HEK293 (cell line): ENCODE data around the gene RCAN2.

ENCODE experiments used
- CTCF ChIA-PET: fragments of 350-600 bp; formaldehyde crosslinking; extraction: SDS; loops from one replicate; lab custom pipeline; 2021; ENCODE audit warnings: antibody characterized with exemption; lab: Yijun Ruan, JAX
- POLR2A ChIA-PET: fragments of 300-600 bp; formaldehyde crosslinking; extraction: SDS; loops from one replicate; lab custom pipeline; 2020; ENCODE audit warnings: antibody characterized with exemption, inconsistent platforms; lab: Yijun Ruan, JAX
- H3K27ac ChIP-seq: fragments of 200-500 bp; sonication (Bioruptor generic); 2 replicates; pipeline ENCODE4 v1.5.1; 2014; ENCODE audit warnings: low read depth, low read length, control low read depth, inconsistent platforms; ENCODE audit errors: extremely low read depth
- H3K36me3 ChIP-seq, 2 experiments: fragments of 200-500 bp in 1 of 2; sonication (Bioruptor generic) in 1 of 2; 1 replicate in 1 of 2; 2 replicates in 1 of 2; pipeline ENCODE4 v1.5.1; 2014 to 2017; ENCODE audit warnings: inconsistent platforms in 2 of 2, low read length in 2 of 2; ENCODE audit not compliant: control insufficient read depth in 2 of 2, insufficient read depth in 1 of 2
- H3K4me1 ChIP-seq: fragments of 200-500 bp; sonication (Bioruptor generic); 2 replicates; pipeline ENCODE4 v1.5.1; 2014; ENCODE audit warnings: mild to moderate bottlenecking, low read length, inconsistent platforms; ENCODE audit not compliant: control insufficient read depth, insufficient read depth
- H3K4me3 ChIP-seq: 2 replicates; pipeline ENCODE4 v1.5.1; 2011; ENCODE audit warnings: low read depth, mild to moderate bottlenecking, control low read depth, low read length, moderate library complexity
- H3K9me3 ChIP-seq: fragments of 200-500 bp; sonication (Bioruptor generic); 2 replicates; pipeline ENCODE4 v1.5.1; 2014; ENCODE audit warnings: low read depth, low read length, inconsistent platforms; ENCODE audit not compliant: control insufficient read depth, insufficient read depth
- GLIS1 ChIP-seq: fragments of 450-650 bp; formaldehyde crosslinking; IDR thresholded peaks from 2 replicates; pipeline ENCODE4 v1.5.1; 2016; ENCODE audit warnings: missing biosample characterization, missing genetic modification characterization
- KLF10 ChIP-seq: fragments of 450-650 bp; IDR thresholded peaks from 2 replicates; pipeline ENCODE4 v1.5.1; 2018; ENCODE audit warnings: missing biosample characterization, mild to moderate bottlenecking, missing genetic modification characterization
- MZF1 ChIP-seq: fragments of 450-650 bp; formaldehyde crosslinking; IDR thresholded peaks from 2 replicates; pipeline ENCODE4 v1.5.1; 2017; ENCODE audit warnings: missing biosample characterization, missing genetic modification characterization, borderline replicate concordance
- SP3 ChIP-seq: fragments of 450-650 bp; formaldehyde crosslinking; IDR thresholded peaks from 2 replicates; pipeline ENCODE4 v1.5.1; 2016; ENCODE audit warnings: missing biosample characterization, missing genetic modification characterization
- ZFP41 ChIP-seq: fragments of 450-650 bp; formaldehyde crosslinking; IDR thresholded peaks from 2 replicates; pipeline ENCODE4 v1.5.1; 2016; ENCODE audit warnings: missing biosample characterization, missing genetic modification characterization, borderline replicate concordance
- ZNF157 ChIP-seq: fragments of 450-650 bp; formaldehyde crosslinking; IDR thresholded peaks from 2 replicates; pipeline ENCODE4 v1.5.1; 2016; ENCODE audit warnings: missing biosample characterization, missing genetic modification characterization
- ZNF184 ChIP-seq: fragments of 450-650 bp; IDR thresholded peaks from 2 replicates; pipeline ENCODE4 v1.5.1; 2018; ENCODE audit warnings: missing biosample characterization, mild to moderate bottlenecking, missing genetic modification characterization
- ZNF274 ChIP-seq, 2 experiments: fragments of 200-500 bp in 1 of 2; fragments of 450-650 bp in 1 of 2; sonication (Bioruptor generic) in 1 of 2; formaldehyde crosslinking in 1 of 2; IDR thresholded peaks; 2 replicates each; pipeline versions ENCODE4 v1.5.1 to v1.6.1; 2014 to 2016; ENCODE audit warnings: borderline replicate concordance in 1 of 2, inconsistent platforms in 1 of 2, low read length in 1 of 2, missing biosample characterization in 1 of 2, missing genetic modification characterization in 1 of 2
- ZNF341 ChIP-seq: fragments of 450-650 bp; formaldehyde crosslinking; IDR thresholded peaks from 2 replicates; pipeline ENCODE4; 2016; ENCODE audit warnings: low read depth, missing biosample characterization, missing genetic modification characterization
- ZNF350 ChIP-seq: fragments of 450-650 bp; formaldehyde crosslinking; IDR thresholded peaks from 2 replicates; pipeline ENCODE4 v1.5.0; 2017; ENCODE audit warnings: missing biosample characterization, mild to moderate bottlenecking, missing genetic modification characterization
- ZNF776 ChIP-seq: fragments of 450-650 bp; formaldehyde crosslinking; IDR thresholded peaks from 2 replicates; pipeline ENCODE4 v1.5.0; 2017; ENCODE audit warnings: missing biosample characterization, missing genetic modification characterization, borderline replicate concordance
- TF ChIP-seq, protein P1 (sequence below): fragments of 450-650 bp; formaldehyde crosslinking; IDR thresholded peaks from 2 replicates; pipeline ENCODE4 v1.5.1; 2016; ENCODE audit warnings: missing biosample characterization, missing genetic modification characterization
- TF ChIP-seq, protein P2 (sequence below): fragments of 450-650 bp; IDR thresholded peaks from 2 replicates; pipeline ENCODE4 v1.5.1; 2018; ENCODE audit warnings: missing biosample characterization, mild to moderate bottlenecking, missing genetic modification characterization
- TF ChIP-seq, protein P3 (sequence below): fragments of 450-650 bp; formaldehyde crosslinking; IDR thresholded peaks from 2 replicates; pipeline ENCODE4 v1.5.1; 2016; ENCODE audit warnings: missing biosample characterization, missing genetic modification characterization

The RCAN2 gene

DNA sequence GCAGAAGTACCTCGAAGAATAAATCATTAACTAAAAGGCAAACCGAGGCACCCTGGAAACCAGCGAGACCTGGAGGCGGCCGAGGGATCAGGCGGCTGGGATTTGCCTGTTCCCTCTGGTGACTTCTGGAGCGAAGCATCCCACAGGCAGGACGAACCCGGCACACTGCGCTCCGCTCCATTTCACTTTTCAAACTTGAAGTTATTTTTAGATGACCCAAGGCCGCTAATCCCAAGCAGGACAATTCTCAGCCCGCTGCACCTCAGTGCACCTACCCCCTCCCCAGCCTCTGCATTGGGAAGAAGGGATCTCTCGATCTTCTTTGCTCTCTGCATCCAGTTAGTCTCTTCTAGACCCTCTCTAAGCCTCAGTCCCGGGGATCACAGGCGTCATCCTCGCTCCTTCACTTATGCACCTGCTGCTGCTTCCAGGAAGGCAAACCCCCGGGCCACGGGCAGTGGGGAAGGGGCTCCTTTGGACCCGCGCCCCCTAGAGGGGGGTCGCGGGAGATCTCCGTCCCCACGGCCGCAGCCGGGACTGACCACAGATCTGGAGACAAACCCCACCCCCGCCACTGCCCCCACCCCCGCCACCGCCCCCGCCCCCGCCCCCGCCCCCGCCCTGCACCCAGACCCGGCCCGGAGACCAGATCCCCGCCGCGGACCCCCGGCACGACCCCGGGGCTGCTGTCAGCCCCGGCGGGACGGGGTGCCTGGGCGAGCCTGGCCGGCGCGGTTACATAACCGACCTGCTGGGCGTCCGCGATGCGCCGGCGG, 636 bp downstream of the RCAN2 start (continued):
- TF ChIP-seq ZFP41, result no peak

DNA sequence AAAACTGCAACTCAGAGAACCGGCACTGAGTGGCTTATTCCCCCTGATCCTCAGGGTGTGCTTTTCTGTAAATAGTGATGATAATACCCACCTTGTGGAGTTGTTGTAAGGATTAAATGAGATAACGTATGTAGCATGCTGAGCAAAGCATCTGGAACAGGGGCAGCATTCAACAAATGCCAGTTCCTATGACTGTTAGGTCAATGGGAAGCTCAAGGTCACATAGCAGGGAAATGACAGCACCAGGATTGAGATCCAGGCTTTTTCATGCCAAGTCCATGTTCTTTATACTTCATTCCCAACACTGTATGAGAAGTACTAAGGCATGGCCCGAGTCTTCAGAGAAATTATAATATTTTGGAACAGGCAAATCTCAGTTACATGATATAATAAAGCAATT, 5.1 kb downstream of the RCAN2 start:
- ChIA-PET POLR2A (no interaction called here), CTCF (interaction anchor here (0.7 to 1.1 kb wide), 3 partner anchors 27 to 1237 kb away, joined by 3 to 4 read pairs (median 4); no protein-coding TSS in a partner anchor)
- no peak overlapping the region for H3K27ac ChIP-seq
- H3K36me3 ChIP-seq, result no peaks in the 10 kb centered on the region
- H3K4me3 ChIP-seq, result no peak overlapping the region
- no peaks in the 10 kb centered on the region for H3K4me1 ChIP-seq
- H3K9me3 ChIP-seq, result no peaks in the 10 kb centered on the region
- TF ChIP-seq MZF1 (tag by site-specific recombination), result no peak
- TF ChIP-seq ZNF184 (tag by site-specific recombination), result no peak
- TF ChIP-seq, all 188 proteins: peak for 0

DNA sequence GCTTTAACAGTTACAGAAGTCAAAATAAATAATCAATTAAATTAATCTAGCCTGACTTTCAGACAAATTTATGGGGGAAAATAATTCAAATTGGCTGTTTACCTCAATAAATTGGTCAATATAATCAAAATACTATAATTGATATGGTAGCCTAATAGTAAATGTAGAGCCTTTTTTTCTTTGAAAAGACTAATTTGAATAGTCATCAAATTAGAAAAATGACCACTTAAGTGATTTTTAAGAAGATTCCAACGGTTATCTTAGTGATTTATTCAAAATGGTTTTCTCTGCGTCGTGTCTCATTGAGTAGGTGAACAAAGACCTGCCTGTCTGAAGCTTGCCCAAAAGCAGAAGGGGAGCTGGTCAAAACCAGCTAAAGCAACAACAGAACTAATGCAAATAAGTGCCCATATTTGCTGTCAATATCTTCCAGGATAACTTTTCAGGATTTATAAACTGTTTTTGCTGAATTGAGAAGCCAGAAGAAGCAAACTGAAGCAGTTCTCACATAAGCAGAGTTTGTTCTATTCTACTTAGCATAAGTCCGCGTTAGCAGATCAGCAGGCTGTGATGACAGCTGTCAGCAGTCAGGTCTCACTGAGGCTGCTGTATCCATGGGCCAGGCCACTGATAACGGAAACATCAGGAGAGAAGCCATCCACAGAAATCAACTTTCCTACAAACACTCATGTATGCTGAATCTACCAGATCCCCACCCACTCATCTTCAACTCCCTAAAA, 7.0 kb downstream of the RCAN2 start:
- POLR2A ChIA-PET, result no interaction called here
- Histone ChIP-seq H3K9me3 (no peaks in the 10 kb centered on the region), H3K4me1 (no peaks in the 10 kb centered on the region), H3K4me3 (no peak overlapping the region), H3K36me3 (no peaks in the 10 kb centered on the region), H3K27ac (no peak overlapping the region)
- TF ChIP-seq, protein P1, sequence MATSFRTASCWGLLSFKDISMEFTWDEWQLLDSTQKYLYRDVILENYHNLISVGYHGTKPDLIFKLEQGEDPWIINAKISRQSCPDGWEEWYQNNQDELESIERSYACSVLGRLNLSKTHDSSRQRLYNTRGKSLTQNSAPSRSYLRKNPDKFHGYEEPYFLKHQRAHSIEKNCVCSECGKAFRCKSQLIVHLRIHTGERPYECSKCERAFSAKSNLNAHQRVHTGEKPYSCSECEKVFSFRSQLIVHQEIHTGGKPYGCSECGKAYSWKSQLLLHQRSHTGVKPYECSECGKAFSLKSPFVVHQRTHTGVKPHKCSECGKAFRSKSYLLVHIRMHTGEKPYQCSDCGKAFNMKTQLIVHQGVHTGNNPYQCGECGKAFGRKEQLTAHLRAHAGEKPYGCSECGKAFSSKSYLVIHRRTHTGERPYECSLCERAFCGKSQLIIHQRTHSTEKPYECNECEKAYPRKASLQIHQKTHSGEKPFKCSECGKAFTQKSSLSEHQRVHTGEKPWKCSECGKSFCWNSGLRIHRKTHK (tag by site-specific recombination), result no peak
- TF ChIP-seq, protein P2, sequence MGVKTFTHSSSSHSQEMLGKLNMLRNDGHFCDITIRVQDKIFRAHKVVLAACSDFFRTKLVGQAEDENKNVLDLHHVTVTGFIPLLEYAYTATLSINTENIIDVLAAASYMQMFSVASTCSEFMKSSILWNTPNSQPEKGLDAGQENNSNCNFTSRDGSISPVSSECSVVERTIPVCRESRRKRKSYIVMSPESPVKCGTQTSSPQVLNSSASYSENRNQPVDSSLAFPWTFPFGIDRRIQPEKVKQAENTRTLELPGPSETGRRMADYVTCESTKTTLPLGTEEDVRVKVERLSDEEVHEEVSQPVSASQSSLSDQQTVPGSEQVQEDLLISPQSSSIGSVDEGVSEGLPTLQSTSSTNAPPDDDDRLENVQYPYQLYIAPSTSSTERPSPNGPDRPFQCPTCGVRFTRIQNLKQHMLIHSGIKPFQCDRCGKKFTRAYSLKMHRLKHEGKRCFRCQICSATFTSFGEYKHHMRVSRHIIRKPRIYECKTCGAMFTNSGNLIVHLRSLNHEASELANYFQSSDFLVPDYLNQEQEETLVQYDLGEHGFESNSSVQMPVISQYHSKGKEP (tag by site-specific recombination), result no peak
- no peak for TF ChIP-seq GLIS1
- no peak for TF ChIP-seq SP3 (tag by site-specific recombination)
- no peak for TF ChIP-seq ZNF274 (IDR thresholded peaks at IDR 0.05; ENCODE audit: low read length)
- no peak for TF ChIP-seq ZNF274 (tag by site-specific recombination; IDR thresholded peaks at IDR 0.05; ENCODE audit: borderline replicate concordance)
- CTCF ChIA-PET, result interaction anchor here (0.6 to 1.0 kb wide), 4 partner anchors 10 to 481 kb away, joined by 3 read pairs; no protein-coding TSS in a partner anchor

DNA sequence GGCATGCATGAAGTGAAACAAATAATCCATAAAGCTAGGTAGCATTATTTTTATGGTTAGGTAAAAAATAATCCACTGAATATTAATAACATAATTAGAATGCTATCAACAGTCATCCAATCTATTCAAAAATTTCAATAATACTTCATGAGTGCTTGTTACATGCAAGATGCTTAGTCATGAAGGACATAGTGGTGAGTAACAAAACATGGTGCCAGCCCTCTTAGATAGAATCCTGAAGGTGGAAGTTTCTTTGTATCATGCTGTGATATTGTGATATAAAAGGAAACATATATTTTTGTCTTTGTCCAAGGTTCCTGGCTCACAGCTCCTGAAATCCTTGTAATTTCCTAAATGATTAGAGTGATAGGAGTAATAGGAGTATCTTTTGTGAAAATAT, 14.9 kb downstream of the RCAN2 start:
- H3K4me1 ChIP-seq, result no peaks in the 10 kb centered on the region
- ChIA-PET CTCF (interaction anchor here (1.2 to 1.9 kb wide), 2 partner anchors 9 to 13 kb away, joined by 3 to 6 read pairs; no protein-coding TSS in a partner anchor), POLR2A (no interaction called here)
- no peaks in the 10 kb centered on the region for H3K36me3 ChIP-seq
- no peak for TF ChIP-seq ZNF341
- TF ChIP-seq ZNF157 (tag by site-specific recombination), result no peak
- TF ChIP-seq, protein P3, sequence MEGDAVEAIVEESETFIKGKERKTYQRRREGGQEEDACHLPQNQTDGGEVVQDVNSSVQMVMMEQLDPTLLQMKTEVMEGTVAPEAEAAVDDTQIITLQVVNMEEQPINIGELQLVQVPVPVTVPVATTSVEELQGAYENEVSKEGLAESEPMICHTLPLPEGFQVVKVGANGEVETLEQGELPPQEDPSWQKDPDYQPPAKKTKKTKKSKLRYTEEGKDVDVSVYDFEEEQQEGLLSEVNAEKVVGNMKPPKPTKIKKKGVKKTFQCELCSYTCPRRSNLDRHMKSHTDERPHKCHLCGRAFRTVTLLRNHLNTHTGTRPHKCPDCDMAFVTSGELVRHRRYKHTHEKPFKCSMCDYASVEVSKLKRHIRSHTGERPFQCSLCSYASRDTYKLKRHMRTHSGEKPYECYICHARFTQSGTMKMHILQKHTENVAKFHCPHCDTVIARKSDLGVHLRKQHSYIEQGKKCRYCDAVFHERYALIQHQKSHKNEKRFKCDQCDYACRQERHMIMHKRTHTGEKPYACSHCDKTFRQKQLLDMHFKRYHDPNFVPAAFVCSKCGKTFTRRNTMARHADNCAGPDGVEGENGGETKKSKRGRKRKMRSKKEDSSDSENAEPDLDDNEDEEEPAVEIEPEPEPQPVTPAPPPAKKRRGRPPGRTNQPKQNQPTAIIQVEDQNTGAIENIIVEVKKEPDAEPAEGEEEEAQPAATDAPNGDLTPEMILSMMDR (tag by site-specific recombination), result no peak
- no peak for TF ChIP-seq KLF10 (tag by site-specific recombination)
- no peak for TF ChIP-seq ZNF776
- no peak for TF ChIP-seq ZNF350 (tag by site-specific recombination)
- H3K27ac ChIP-seq, result no peak overlapping the region
- H3K9me3 ChIP-seq, result no peaks in the 10 kb centered on the region
- no peak overlapping the region for H3K4me3 ChIP-seq
